ENCODE data around the gene BEST4. TPM values are rescaled to one million over a fixed set of nuclear protein-coding genes. Genes with fewer than 3 reads are reported as not detected.

Gene BEST4
- total RNA-seq, 2 donors from 2014 or later: 1.1 to 1.4 TPM

GRCh38 chr1:44785501-44786137 is 2.4 kb downstream of the BEST4 start:
- DNase-seq (no peak), ATAC-seq (no peak)
- Mint-ChIP-seq H3K4me3 (peak overlapping the region; percentile 83), H3K4me1 (peaks cover 26% of the 10 kb centered on the region), H3K36me3 (ENCODE audit: low read depth) (peaks cover 2% of the 10 kb centered on the region), H3K27ac (peak overlapping the region; percentile 88), H3K27me3 (no peaks in the 10 kb centered on the region)
- H3K9me3 ChIP-seq (ENCODE audit: control insufficient read depth, low read length, poor library complexity, severe bottlenecking): no peaks in the 10 kb centered on the region

GRCh38 chr1:44785029-44785380 is 3.0 kb downstream of the BEST4 start:
- H3K27me3 Mint-ChIP-seq: no peaks in the 10 kb centered on the region
- peaks cover 2% of the 10 kb centered on the region for H3K36me3 Mint-ChIP-seq (ENCODE audit: low read depth)
- H3K4me3 Mint-ChIP-seq: peak overlapping the region; percentile 83
- no peak for DNase-seq
- H3K9me3 ChIP-seq (ENCODE audit: control insufficient read depth, low read length, poor library complexity, severe bottlenecking): no peaks in the 10 kb centered on the region
- peaks cover 26% of the 10 kb centered on the region for H3K4me1 Mint-ChIP-seq
- ATAC-seq: no peak
- H3K27ac Mint-ChIP-seq: peak overlapping the region; percentile 88

- DNase-seq: no peak
- Mint-ChIP-seq H3K4me1 (peaks cover 26% of the 10 kb centered on the region), H3K27me3 (no peaks in the 10 kb centered on the region)
These were observed 3.6 kb downstream of the BEST4 start for GRCh38 chr1:44784094-44785028.

GRCh38 chr1:44783697-44784093 is 4.3 kb downstream of the BEST4 start:
- no peaks in the 10 kb centered on the region for H3K9me3 ChIP-seq (ENCODE audit: control insufficient read depth, low read length, poor library complexity, severe bottlenecking)
- H3K36me3 Mint-ChIP-seq (ENCODE audit: low read depth): peaks cover 3% of the 10 kb centered on the region
- peak overlapping the region; percentile 53 for H3K27ac Mint-ChIP-seq
- H3K4me1 Mint-ChIP-seq: peaks cover 26% of the 10 kb centered on the region
- DNase-seq (no peak), ATAC-seq (no peak)
- H3K4me3 Mint-ChIP-seq: peak overlapping the region; percentile 71
- H3K27me3 Mint-ChIP-seq: no peaks in the 10 kb centered on the region

More at GRCh38 chr1:44784094-44785028, 3.6 kb downstream of the BEST4 start:
- H3K36me3 Mint-ChIP-seq (ENCODE audit: low read depth): peaks cover 2% of the 10 kb centered on the region
- ATAC-seq: peak; percentile 48
- H3K9me3 ChIP-seq (ENCODE audit: control insufficient read depth, low read length, poor library complexity, severe bottlenecking): no peaks in the 10 kb centered on the region
- H3K27ac Mint-ChIP-seq: peak overlapping the region; percentile 88
- peak overlapping the region; percentile 83 for H3K4me3 Mint-ChIP-seq

GRCh38 chr1:44780583-44781121 is 7.3 kb downstream of the BEST4 start:
- no peak overlapping the region for H3K27ac Mint-ChIP-seq
- H3K4me1 Mint-ChIP-seq: peaks cover 35% of the 10 kb centered on the region
- no peak for DNase-seq

GRCh38 chr1:44778705-44779576 is 9.0 kb downstream of the BEST4 start:
- Mint-ChIP-seq H3K4me1 (peaks cover 32% of the 10 kb centered on the region), H3K36me3 (ENCODE audit: low read depth) (peaks cover 7% of the 10 kb centered on the region), H3K27me3 (no peaks in the 10 kb centered on the region), H3K27ac (peak overlapping the region; percentile 99), H3K4me3 (peak overlapping the region; percentile 75)
- DNase-seq (no peak), ATAC-seq (no peak)
- no peaks in the 10 kb centered on the region for H3K9me3 ChIP-seq (ENCODE audit: control insufficient read depth, low read length, poor library complexity, severe bottlenecking)

More at GRCh38 chr1:44780583-44781121, 7.3 kb downstream of the BEST4 start:
- no peaks in the 10 kb centered on the region for H3K9me3 ChIP-seq (ENCODE audit: control insufficient read depth, low read length, poor library complexity, severe bottlenecking)
- H3K36me3 Mint-ChIP-seq (ENCODE audit: low read depth): peaks cover 4% of the 10 kb centered on the region
- H3K27me3 Mint-ChIP-seq: no peaks in the 10 kb centered on the region
- no peak for ATAC-seq
- no peak overlapping the region for H3K4me3 Mint-ChIP-seq

GRCh38 chr1:44777969-44778635 is 9.9 kb downstream of the BEST4 start:
- Mint-ChIP-seq H3K27ac (peak overlapping the region; percentile 99), H3K36me3 (ENCODE audit: low read depth) (peaks cover 7% of the 10 kb centered on the region), H3K4me1 (peaks cover 25% of the 10 kb centered on the region), H3K4me3 (no peak overlapping the region), H3K27me3 (no peaks in the 10 kb centered on the region)
- no peak for DNase-seq
- ATAC-seq: no peak
- H3K9me3 ChIP-seq (ENCODE audit: control insufficient read depth, low read length, poor library complexity, severe bottlenecking): no peaks in the 10 kb centered on the region

- Mint-ChIP-seq H3K27ac (peak overlapping the region; percentile 99), H3K4me3 (peak overlapping the region; percentile 99), H3K4me1 (peaks cover 25% of the 10 kb centered on the region), H3K27me3 (no peaks in the 10 kb centered on the region), H3K36me3 (ENCODE audit: low read depth) (peaks cover 7% of the 10 kb centered on the region)
- DNase-seq: no peak
- no peak for ATAC-seq
- no peaks in the 10 kb centered on the region for H3K9me3 ChIP-seq (ENCODE audit: control insufficient read depth, low read length, poor library complexity, severe bottlenecking)
These were observed 10.4 kb downstream of the BEST4 start for GRCh38 chr1:44777547-44777946.

- peaks cover 25% of the 10 kb centered on the region for H3K4me1 Mint-ChIP-seq
- peak overlapping the region; percentile 99 for H3K4me3 Mint-ChIP-seq
- H3K36me3 Mint-ChIP-seq (ENCODE audit: low read depth): peaks cover 7% of the 10 kb centered on the region
These were observed 11.3 kb downstream of the BEST4 start for GRCh38 chr1:44776730-44777068.

GRCh38 chr1:44775930-44776729 is 11.8 kb downstream of the BEST4 start:
- peak overlapping the region; percentile 99 for H3K4me3 Mint-ChIP-seq
- H3K9me3 ChIP-seq (ENCODE audit: control insufficient read depth, low read length, poor library complexity, severe bottlenecking): no peaks in the 10 kb centered on the region
- H3K36me3 Mint-ChIP-seq (ENCODE audit: low read depth): peaks cover 6% of the 10 kb centered on the region
- H3K27ac Mint-ChIP-seq: peak overlapping the region; percentile 99
- peaks cover 23% of the 10 kb centered on the region for H3K4me1 Mint-ChIP-seq
- H3K27me3 Mint-ChIP-seq: no peaks in the 10 kb centered on the region
- DNase-seq (peak in 1 of 3 donors; percentile 18), ATAC-seq (peak; percentile 24)

More at GRCh38 chr1:44776730-44777068, 11.3 kb downstream of the BEST4 start:
- DNase-seq (no peak), ATAC-seq (no peak)
- Mint-ChIP-seq H3K27ac (peak overlapping the region; percentile 99), H3K27me3 (no peaks in the 10 kb centered on the region)
- no peaks in the 10 kb centered on the region for H3K9me3 ChIP-seq (ENCODE audit: control insufficient read depth, low read length, poor library complexity, severe bottlenecking)

GRCh38 chr1:44775078-44775929 is 12.7 kb downstream of the BEST4 start, which contains the start of gene RPS8:
Gene RPS8, plus strand, starts transcription at chr1:44775540. Its CDS starts 57 bp downstream, at chr1:44775597.
- DNase-seq: peak; percentile 68 to 79 (median 75)
- H3K9me3 ChIP-seq (ENCODE audit: control insufficient read depth, low read length, poor library complexity, severe bottlenecking): no peaks in the 10 kb centered on the region
- Mint-ChIP-seq H3K27ac (peak within 1 kb of the TSS; percentile 99), H3K36me3 (ENCODE audit: low read depth) (peaks cover 5% of the 10 kb centered on the region), H3K4me1 (peaks cover 22% of the 10 kb centered on the region), H3K4me3 (peak within 1 kb of the TSS; percentile 99), H3K27me3 (no peaks in the 10 kb centered on the region)
- ATAC-seq: peak; percentile 86
